Measurements from ENCODE around the gene ZNF385B.

ZNF385B gene

GRCh38 chr2:179745635-179746256 is 115.7 kb downstream of the ZNF385B start:
- Histone ChIP-seq H3K9ac (ENCODE audit: low read length) (no peak overlapping the region), H3K4me3 (ENCODE audit: low read depth, low read length, poor library complexity, severe bottlenecking) (no peak overlapping the region), H3K4me1 (ENCODE audit: insufficient read depth, low read length, severe bottlenecking) (no peaks in the 10 kb centered on the region), H3K79me2 (ENCODE audit: insufficient read depth, low read length) (no peaks in the 10 kb centered on the region), H3K27ac (ENCODE audit: low read depth, low read length, poor library complexity, severe bottlenecking) (no peak overlapping the region), H3K36me3 (ENCODE audit: insufficient read depth, low read length) (no peaks in the 10 kb centered on the region), H3K4me2 (ENCODE audit: low read length) (no peak overlapping the region), H3K9me2 (ENCODE audit: low read depth, low read length) (no peaks in the 10 kb centered on the region), H2AFZ (ENCODE audit: low read length) (no peak overlapping the region), H3K27me3 (ENCODE audit: insufficient read depth, low read length) (no peaks in the 10 kb centered on the region), H4K20me1 (ENCODE audit: insufficient read depth, low read length) (no peaks in the 10 kb centered on the region), H3F3A (ENCODE audit: insufficient read depth, low read length) (no peaks in the 10 kb centered on the region), H3K9me3 (ENCODE audit: low read length) (no peaks in the 10 kb centered on the region)
- TF ChIP-seq CTCF (IDR thresholded peaks at IDR 0.05; ENCODE audit: low read length) (no peak), EZH2 (IDR thresholded peaks at IDR 0.05; ENCODE audit: borderline replicate concordance, low read length) (no peak)

GRCh38 chr2:179744401-179744800 is 117.0 kb downstream of the ZNF385B start:
- TF ChIP-seq EZH2 (IDR thresholded peaks at IDR 0.05; ENCODE audit: borderline replicate concordance, low read length) (no peak), CTCF (IDR thresholded peaks at IDR 0.05; ENCODE audit: low read length) (no peak)
- H2AFZ ChIP-seq (ENCODE audit: low read length), result no peak overlapping the region

GRCh38 chr2:179741317-179741716 is 120.1 kb downstream of the ZNF385B start:
- TF ChIP-seq EZH2 (IDR thresholded peaks at IDR 0.05; ENCODE audit: borderline replicate concordance, low read length) (no peak), CTCF (IDR thresholded peaks at IDR 0.05; ENCODE audit: low read length) (no peak)
- no peak overlapping the region for H3K4me3 ChIP-seq (ENCODE audit: low read depth, low read length, poor library complexity, severe bottlenecking)
- no peak overlapping the region for H2AFZ ChIP-seq (ENCODE audit: low read length)
- no peaks in the 10 kb centered on the region for H3K79me2 ChIP-seq (ENCODE audit: insufficient read depth, low read length)
- H3K9me3 ChIP-seq (ENCODE audit: low read length), result no peaks in the 10 kb centered on the region
- no peak overlapping the region for H3K9ac ChIP-seq (ENCODE audit: low read length)
- H3K27ac ChIP-seq (ENCODE audit: low read depth, low read length, poor library complexity, severe bottlenecking), result no peak overlapping the region
- H3K36me3 ChIP-seq (ENCODE audit: insufficient read depth, low read length), result no peaks in the 10 kb centered on the region
- H3K4me2 ChIP-seq (ENCODE audit: low read length), result no peak overlapping the region
- no peaks in the 10 kb centered on the region for H4K20me1 ChIP-seq (ENCODE audit: insufficient read depth, low read length)
- H3K9me2 ChIP-seq (ENCODE audit: low read depth, low read length), result no peaks in the 10 kb centered on the region
- no peaks in the 10 kb centered on the region for H3K4me1 ChIP-seq (ENCODE audit: insufficient read depth, low read length, severe bottlenecking)
- no peaks in the 10 kb centered on the region for H3K27me3 ChIP-seq (ENCODE audit: insufficient read depth, low read length)
- no peaks in the 10 kb centered on the region for H3F3A ChIP-seq (ENCODE audit: insufficient read depth, low read length)

More at GRCh38 chr2:179744401-179744800, 117.0 kb downstream of the ZNF385B start:
- Histone ChIP-seq H3K79me2 (ENCODE audit: insufficient read depth, low read length) (no peaks in the 10 kb centered on the region), H3K27me3 (ENCODE audit: insufficient read depth, low read length) (no peaks in the 10 kb centered on the region), H3K27ac (ENCODE audit: low read depth, low read length, poor library complexity, severe bottlenecking) (no peak overlapping the region), H3K36me3 (ENCODE audit: insufficient read depth, low read length) (no peaks in the 10 kb centered on the region), H3K4me2 (ENCODE audit: low read length) (no peak overlapping the region), H3F3A (ENCODE audit: insufficient read depth, low read length) (no peaks in the 10 kb centered on the region), H3K9me3 (ENCODE audit: low read length) (no peaks in the 10 kb centered on the region), H3K4me1 (ENCODE audit: insufficient read depth, low read length, severe bottlenecking) (no peaks in the 10 kb centered on the region), H3K4me3 (ENCODE audit: low read depth, low read length, poor library complexity, severe bottlenecking) (no peak overlapping the region), H3K9me2 (ENCODE audit: low read depth, low read length) (no peaks in the 10 kb centered on the region), H4K20me1 (ENCODE audit: insufficient read depth, low read length) (no peaks in the 10 kb centered on the region), H3K9ac (ENCODE audit: low read length) (no peak overlapping the region)

All from OCI-LY1 (cell line).